Measurements from ENCODE around the gene ZNF747.

The ZNF747 gene

GRCh38 chr16:30566531-30566930 lies 31.9 kb upstream of the ZNF747 start:
- no peak for TF ChIP-seq CTCF (conservative IDR thresholded peaks at IDR 0.05; ENCODE audit: low read depth)
- no peak for DNase-seq (ENCODE audit: low spot score)
- POLR2A ChIA-PET (ENCODE audit: low non-redundant PET), result no interaction called here
- H3K27ac ChIP-seq, result peak overlapping the region; percentile 95
- CTCF ChIA-PET, result no interaction called here

GRCh38 chr16:30565984-30566383 lies 31.3 kb upstream of the ZNF747 start:
- ChIA-PET POLR2A (ENCODE audit: low non-redundant PET) (no interaction called here), CTCF (interaction anchor here (0.6 kb wide), 1 partner anchor 19 kb away, joined by 4 read pairs; no protein-coding TSS in a partner anchor)
- DNase-seq (ENCODE audit: low spot score), result no peak
- no peak for TF ChIP-seq CTCF (conservative IDR thresholded peaks at IDR 0.05; ENCODE audit: low read depth)
- H3K27ac ChIP-seq, result peak overlapping the region; percentile 95

- CTCF ChIA-PET, result interaction anchor here (0.6 kb wide), 1 partner anchor 19 kb away, joined by 4 read pairs; no protein-coding TSS in a partner anchor
- POLR2A ChIA-PET (ENCODE audit: low non-redundant PET), result no interaction called here
- no peak for TF ChIP-seq CTCF (conservative IDR thresholded peaks at IDR 0.05; ENCODE audit: low read depth)
- peak overlapping the region; percentile 95 for H3K27ac ChIP-seq
- no peak for DNase-seq (ENCODE audit: low spot score)
These were observed 30.9 kb upstream of the ZNF747 start for GRCh38 chr16:30565526-30565925.

- H3K27ac ChIP-seq, result no peak overlapping the region
- ChIA-PET CTCF (no interaction called here), POLR2A (ENCODE audit: low non-redundant PET) (interaction anchor here (0.7 kb wide), 1 partner anchor 132 kb away, joined by 10 read pairs; no protein-coding TSS in a partner anchor)
- TF ChIP-seq CTCF (conservative IDR thresholded peaks at IDR 0.05; ENCODE audit: low read depth), result no peak
- no peak for DNase-seq (ENCODE audit: low spot score)
These were observed 27.4 kb upstream of the ZNF747 start for GRCh38 chr16:30562021-30562420.

GRCh38 chr16:30561089-30561816 lies 26.6 kb upstream of the ZNF747 start:
- TF ChIP-seq CTCF (conservative IDR thresholded peaks at IDR 0.05; ENCODE audit: low read depth), result no peak
- ChIA-PET POLR2A (ENCODE audit: low non-redundant PET) (no interaction called here), CTCF (interaction anchor here (0.6 kb wide), 2 partner anchors 17 to 46 kb away, joined by 3 to 4 read pairs; no protein-coding TSS in a partner anchor)
- DNase-seq (ENCODE audit: low spot score), result no peak
- peak overlapping the region; percentile 13; the same call in 1 of the 2 replicates for H3K27ac ChIP-seq

GRCh38 chr16:30559690-30560089 lies 25.0 kb upstream of the ZNF747 start:
- TF ChIP-seq CTCF (conservative IDR thresholded peaks at IDR 0.05; ENCODE audit: low read depth), result no peak
- ChIA-PET CTCF (no interaction called here), POLR2A (ENCODE audit: low non-redundant PET) (no interaction called here)
- H3K27ac ChIP-seq, result peak overlapping the region; percentile 90
- DNase-seq (ENCODE audit: low spot score), result no peak

Data from RWPE1 (cell line).